Rectal smooth muscle tissue (tissue), 1 donor: ENCODE results near the gene TSC22D4.
"Not testable (repeated sequence)": the region's sequence is repeated elsewhere in the genome, so short reads cannot be mapped to it uniquely, and the experiment has no call there.

ENCODE experiments used
- H3K27ac ChIP-seq: one replicate; pipeline ENCODE4 v1.7.0; 2013; ENCODE audit warnings: low read depth, low read length, inconsistent platforms
- H3K27me3 ChIP-seq: one replicate; pipeline ENCODE4 v1.7.0; 2013; ENCODE audit warnings: low read length; ENCODE audit not compliant: control insufficient read depth, insufficient read depth
- H3K36me3 ChIP-seq: one replicate; pipeline ENCODE4 v1.7.0; 2013; ENCODE audit warnings: low read length; ENCODE audit not compliant: control insufficient read depth, insufficient read depth
- H3K4me1 ChIP-seq: one replicate; pipeline ENCODE4 v1.7.0; 2013; ENCODE audit warnings: low read length; ENCODE audit not compliant: control insufficient read depth, insufficient read depth
- H3K4me3 ChIP-seq: one replicate; pipeline ENCODE4 v1.7.0; 2013; ENCODE audit warnings: low read length
- H3K9ac ChIP-seq: one replicate; pipeline ENCODE4 v1.7.0; 2013; ENCODE audit warnings: low read length

Gene TSC22D4

GRCh38 chr7:100443096-100443840 lies 35.7 kb downstream of the TSC22D4 start:
- peaks cover 3% of the 10 kb centered on the region for H3K27me3 ChIP-seq
- H3K4me1 ChIP-seq, result no peaks in the 10 kb centered on the region
- no peak overlapping the region for H3K27ac ChIP-seq
- H3K9ac ChIP-seq, result no peak overlapping the region
- no peaks in the 10 kb centered on the region for H3K36me3 ChIP-seq
- H3K4me3 ChIP-seq, result no peak overlapping the region

DNA sequence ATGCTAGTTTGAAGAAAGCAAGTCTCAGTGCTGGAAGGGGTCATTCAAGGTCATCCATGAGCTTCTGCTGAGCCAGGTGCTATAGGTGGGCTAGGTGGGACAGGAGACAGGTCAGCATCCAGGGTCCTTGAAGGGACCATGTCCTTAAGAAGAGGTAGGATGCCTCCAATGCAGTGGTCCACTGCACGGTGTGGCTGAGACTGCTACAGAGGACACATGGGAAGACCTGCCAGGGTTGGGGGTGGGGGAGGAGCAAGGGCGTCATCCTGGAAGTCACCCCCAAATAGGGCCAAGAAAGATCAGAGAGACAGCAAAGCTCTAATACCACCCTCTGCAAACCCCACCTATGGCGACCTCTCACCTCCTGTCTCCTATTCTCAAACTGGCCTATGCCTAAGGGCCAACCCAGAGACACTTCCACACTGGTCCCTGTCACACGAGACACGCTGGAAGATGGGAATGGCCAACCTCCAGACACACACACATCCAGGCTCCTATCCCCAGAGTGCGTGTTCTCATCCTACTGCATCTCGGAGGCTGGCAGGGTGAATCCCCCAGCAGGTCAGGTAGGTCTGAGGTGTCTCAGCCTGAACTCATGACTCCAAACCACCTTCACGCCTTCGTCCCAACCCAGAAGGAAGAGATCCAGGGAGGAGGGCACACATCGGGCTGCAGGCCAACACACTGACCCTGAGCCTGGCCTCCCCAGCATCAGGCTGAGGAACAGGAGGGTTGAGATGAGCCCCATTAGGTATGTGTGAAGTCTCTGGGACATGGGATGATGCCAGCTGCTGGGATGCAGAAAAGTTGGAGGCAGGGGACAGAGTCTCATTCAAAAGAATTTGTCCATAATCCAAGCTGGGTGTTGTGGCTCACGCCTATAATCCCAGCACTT lies 37.1 kb downstream of the TSC22D4 start:
- H3K36me3 ChIP-seq, result no peaks in the 10 kb centered on the region
- H3K4me1 ChIP-seq, result no peaks in the 10 kb centered on the region
- peaks cover 3% of the 10 kb centered on the region for H3K27me3 ChIP-seq
- H3K27ac ChIP-seq, result no peak overlapping the region
- H3K4me3 ChIP-seq, result no peak overlapping the region
- no peak overlapping the region for H3K9ac ChIP-seq

DNA sequence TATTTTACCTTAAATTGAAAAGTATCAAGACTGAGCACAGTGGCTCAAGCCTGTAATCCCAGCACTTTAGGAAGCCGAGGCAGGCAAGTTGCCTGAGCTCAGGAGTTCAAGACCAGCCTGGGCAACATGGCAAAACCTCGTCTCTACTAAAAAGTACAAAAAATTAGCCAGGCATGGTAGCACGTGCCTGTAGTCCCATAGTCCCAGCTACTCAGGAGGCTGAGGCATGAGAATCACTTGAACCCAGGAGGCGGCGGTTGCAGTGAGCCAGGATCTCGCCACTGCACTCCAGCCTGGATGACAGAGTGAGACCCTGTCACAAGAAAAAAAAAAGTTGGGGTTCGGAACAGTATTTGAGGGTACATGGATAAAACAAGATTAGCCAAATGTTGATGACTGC lies 39.8 kb downstream of the TSC22D4 start:
- not testable (repeated sequence) for H3K27ac ChIP-seq, H3K4me3 ChIP-seq, H3K36me3 ChIP-seq, H3K9ac ChIP-seq, H3K27me3 ChIP-seq, H3K4me1 ChIP-seq

- not testable (repeated sequence) for H3K27me3 ChIP-seq, H3K36me3 ChIP-seq, H3K4me3 ChIP-seq, H3K4me1 ChIP-seq, H3K27ac ChIP-seq, H3K9ac ChIP-seq
Observed at GRCh38 chr7:100438731-100439130, 40.3 kb downstream of the TSC22D4 start.

- no peak overlapping the region for H3K4me3 ChIP-seq
- H3K9ac ChIP-seq, result no peak overlapping the region
- peaks cover 2% of the 10 kb centered on the region for H3K27me3 ChIP-seq
- no peak overlapping the region for H3K27ac ChIP-seq
- peaks cover 5% of the 10 kb centered on the region for H3K36me3 ChIP-seq
- peaks cover 5% of the 10 kb centered on the region for H3K4me1 ChIP-seq
Observed at GRCh38 chr7:100438172-100438571, 40.8 kb downstream of the TSC22D4 start.

DNA sequence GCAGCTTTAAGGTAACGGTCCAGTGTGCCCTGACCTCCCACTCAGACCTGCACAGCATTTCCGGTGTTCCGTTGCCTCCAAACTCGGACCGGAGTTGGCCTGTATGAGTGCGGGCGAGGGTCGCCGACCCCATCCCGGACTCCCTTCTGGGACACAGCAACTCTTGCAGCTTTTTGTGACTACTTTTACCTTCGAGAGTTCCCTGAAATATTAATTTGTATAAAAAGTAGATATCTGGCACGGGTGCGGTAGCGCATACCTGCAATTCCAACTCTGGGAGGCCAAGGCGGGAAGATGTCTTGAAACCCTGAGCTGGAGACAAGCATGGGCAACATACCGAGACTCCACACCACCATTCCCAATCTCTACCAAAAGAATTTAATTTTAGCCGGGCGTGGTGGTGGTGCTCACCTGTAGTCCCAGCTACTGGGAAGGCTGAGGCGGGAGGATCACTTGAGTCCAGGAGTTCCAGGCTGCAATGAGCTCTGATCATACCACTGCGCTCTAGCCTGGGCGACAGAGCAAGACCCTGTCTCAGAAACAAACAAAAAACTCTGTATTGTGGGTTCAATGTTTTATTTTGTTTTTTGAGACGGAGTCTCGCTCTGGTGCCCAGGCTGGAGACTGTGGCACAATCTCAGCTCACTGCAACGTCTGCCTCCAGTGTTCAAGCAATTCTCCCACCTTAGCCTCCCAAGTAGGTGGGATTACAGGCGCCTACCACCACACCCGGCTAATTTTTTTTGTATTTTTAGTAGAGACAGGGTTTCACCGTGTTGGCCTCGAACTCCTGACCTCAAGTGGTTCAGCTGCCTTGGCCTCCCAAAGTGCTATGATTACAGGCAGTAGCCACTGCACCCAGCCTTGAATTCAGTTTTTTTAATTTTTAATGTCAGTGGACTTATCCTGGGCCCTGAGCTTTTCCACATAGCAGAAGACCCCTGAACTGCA lies 41.6 kb downstream of the TSC22D4 start:
- no peak overlapping the region for H3K4me3 ChIP-seq
- peaks cover 5% of the 10 kb centered on the region for H3K36me3 ChIP-seq
- no peak overlapping the region for H3K27ac ChIP-seq
- H3K9ac ChIP-seq, result no peak overlapping the region
- no peaks in the 10 kb centered on the region for H3K27me3 ChIP-seq
- H3K4me1 ChIP-seq, result peaks cover 5% of the 10 kb centered on the region

DNA sequence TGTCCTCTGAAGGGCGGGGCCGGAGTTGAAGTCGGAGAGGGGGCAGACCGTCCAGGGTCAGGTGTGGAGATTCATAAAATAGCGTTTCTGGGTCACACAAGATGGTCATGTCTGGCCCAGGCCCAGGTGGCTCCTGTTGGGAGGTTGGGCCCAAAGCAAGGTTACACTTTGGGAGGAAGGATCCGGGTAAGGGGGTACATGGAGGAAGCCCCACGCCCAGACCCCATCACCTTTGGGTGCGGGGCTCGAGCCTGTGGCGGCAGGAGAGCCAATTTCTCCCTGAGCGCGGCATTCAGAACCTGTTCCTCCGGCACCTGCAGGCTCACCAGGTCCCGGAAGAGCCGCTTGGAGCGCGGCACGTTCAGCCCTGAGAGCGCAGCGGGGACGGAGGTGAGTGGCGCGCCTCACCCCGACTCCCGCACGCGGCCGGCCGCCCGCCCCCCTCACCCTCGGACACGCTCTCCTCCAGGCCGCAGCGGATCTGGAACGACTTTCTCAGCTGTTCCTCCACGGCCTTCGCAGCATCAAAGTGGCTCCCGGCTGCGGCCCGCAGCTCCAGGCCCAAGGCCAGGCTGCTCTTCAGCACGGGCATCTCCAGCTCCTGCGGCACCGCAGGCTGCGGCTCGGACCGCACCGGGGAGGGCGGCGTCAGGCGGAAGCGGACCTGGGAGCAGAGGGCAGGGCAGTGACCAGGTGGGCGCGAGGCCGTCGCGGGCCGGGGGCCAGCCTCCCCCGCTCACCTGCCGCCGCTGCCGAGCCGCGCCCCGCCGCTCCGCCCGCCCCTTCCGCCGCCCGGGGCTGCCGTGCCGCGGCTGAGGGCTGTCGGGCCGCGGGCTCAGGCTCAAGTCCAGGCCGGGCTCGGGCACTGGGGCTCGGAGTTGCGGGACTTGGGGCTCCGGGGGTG lies 43.4 kb downstream of the TSC22D4 start:
- Histone ChIP-seq H3K9ac (peak overlapping the region; percentile 90), H3K4me1 (peaks cover 10% of the 10 kb centered on the region), H3K27ac (peak overlapping the region; percentile 92), H3K4me3 (peak overlapping the region; percentile 91), H3K27me3 (no peaks in the 10 kb centered on the region), H3K36me3 (peaks cover 5% of the 10 kb centered on the region)

- Histone ChIP-seq H3K4me1 (peaks cover 11% of the 10 kb centered on the region), H3K9ac (no peak overlapping the region), H3K4me3 (peak overlapping the region; percentile 91), H3K27ac (no peak overlapping the region), H3K27me3 (no peaks in the 10 kb centered on the region), H3K36me3 (peaks cover 5% of the 10 kb centered on the region)
Observed at GRCh38 chr7:100434297-100435144, 44.5 kb downstream of the TSC22D4 start.

GRCh38 chr7:100433592-100434296 lies 45.3 kb downstream of the TSC22D4 start:
- Histone ChIP-seq H3K9ac (no peak overlapping the region), H3K27ac (no peak overlapping the region), H3K4me1 (peaks cover 11% of the 10 kb centered on the region)

DNA sequence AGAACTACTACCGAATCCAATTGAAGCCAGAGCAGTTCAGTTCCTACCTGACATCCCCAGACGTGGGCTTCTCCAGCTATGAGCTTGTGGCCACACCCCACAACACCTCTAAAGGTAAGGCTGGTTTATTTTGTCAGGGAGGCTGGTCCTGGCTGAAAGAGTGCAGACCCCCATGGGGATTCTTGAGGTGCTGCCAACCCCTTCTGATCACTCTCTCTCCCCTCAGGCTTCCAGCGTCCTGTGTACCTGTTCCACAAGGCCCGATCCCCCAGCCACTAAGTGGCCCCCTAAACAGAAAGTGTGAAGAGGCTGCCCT lies 45.8 kb downstream of the TSC22D4 start:
- Histone ChIP-seq H3K9ac (no peak overlapping the region), H3K36me3 (peaks cover 5% of the 10 kb centered on the region), H3K27me3 (no peaks in the 10 kb centered on the region), H3K4me1 (peaks cover 11% of the 10 kb centered on the region), H3K4me3 (no peak overlapping the region), H3K27ac (no peak overlapping the region)

More at GRCh38 chr7:100433592-100434296, 45.3 kb downstream of the TSC22D4 start:
- H3K27me3 ChIP-seq, result no peaks in the 10 kb centered on the region
- H3K4me3 ChIP-seq, result no peak overlapping the region
- H3K36me3 ChIP-seq, result peaks cover 5% of the 10 kb centered on the region
